AG10803 (cell line): ENCODE results near the gene OR8A1.
A peak's percentile ranks its signal among the peaks of the same experiment; 100 is the strongest.
"Not testable (repeated sequence)": the region's sequence is repeated elsewhere in the genome, so short reads cannot be mapped to it uniquely, and the experiment has no call there.

Experiments used
- DNase-seq: peaks from one replicate; pipeline ENCODE4 v3.0.0; 2010; ENCODE audit warnings: low read depth
- H3K4me3 ChIP-seq: 2 replicates; pipeline ENCODE4 v1.5.1; 2011; ENCODE audit warnings: mild to moderate bottlenecking, low read length, control low read depth
- TF ChIP-seq, protein P1 (sequence below): conservative IDR thresholded peaks from 2 replicates; pipeline ENCODE4 v1.5.1; 2011; ENCODE audit warnings: mild to moderate bottlenecking, low read length, control low read depth, inconsistent platforms

The OR8A1 gene

DNA sequence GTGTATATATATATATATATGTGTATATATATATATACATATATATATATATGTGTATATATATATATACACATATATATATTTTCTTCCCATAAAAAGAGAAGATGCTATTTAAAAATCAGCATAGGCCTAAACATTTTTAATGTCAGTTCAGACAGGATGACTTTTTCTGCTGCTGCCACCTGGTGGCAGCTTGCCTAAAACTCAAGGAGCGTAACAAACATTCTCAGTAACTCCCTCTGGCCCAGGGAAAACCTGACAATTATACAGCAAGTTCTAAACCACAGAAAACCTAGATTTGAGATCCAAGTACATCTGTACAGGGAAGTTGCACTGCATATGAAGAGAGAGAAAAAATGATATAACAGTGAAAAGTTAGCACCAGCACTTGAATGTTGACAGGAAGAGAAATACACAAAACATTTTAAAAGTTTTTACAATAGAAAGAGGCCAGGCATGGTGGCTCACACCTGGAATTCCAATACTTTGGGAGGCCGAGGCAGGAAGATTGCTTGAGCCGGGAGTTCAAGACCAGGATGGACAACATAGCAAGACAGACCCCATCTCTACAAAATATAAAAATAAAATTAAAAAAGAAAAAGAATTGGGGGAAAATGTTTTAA lies 16.6 kb downstream of the OR8A1 start:
- TF ChIP-seq, protein P1, sequence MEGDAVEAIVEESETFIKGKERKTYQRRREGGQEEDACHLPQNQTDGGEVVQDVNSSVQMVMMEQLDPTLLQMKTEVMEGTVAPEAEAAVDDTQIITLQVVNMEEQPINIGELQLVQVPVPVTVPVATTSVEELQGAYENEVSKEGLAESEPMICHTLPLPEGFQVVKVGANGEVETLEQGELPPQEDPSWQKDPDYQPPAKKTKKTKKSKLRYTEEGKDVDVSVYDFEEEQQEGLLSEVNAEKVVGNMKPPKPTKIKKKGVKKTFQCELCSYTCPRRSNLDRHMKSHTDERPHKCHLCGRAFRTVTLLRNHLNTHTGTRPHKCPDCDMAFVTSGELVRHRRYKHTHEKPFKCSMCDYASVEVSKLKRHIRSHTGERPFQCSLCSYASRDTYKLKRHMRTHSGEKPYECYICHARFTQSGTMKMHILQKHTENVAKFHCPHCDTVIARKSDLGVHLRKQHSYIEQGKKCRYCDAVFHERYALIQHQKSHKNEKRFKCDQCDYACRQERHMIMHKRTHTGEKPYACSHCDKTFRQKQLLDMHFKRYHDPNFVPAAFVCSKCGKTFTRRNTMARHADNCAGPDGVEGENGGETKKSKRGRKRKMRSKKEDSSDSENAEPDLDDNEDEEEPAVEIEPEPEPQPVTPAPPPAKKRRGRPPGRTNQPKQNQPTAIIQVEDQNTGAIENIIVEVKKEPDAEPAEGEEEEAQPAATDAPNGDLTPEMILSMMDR, result peak; percentile 77
- no peak overlapping the region for H3K4me3 ChIP-seq
- peak; percentile 61 for DNase-seq

DNA sequence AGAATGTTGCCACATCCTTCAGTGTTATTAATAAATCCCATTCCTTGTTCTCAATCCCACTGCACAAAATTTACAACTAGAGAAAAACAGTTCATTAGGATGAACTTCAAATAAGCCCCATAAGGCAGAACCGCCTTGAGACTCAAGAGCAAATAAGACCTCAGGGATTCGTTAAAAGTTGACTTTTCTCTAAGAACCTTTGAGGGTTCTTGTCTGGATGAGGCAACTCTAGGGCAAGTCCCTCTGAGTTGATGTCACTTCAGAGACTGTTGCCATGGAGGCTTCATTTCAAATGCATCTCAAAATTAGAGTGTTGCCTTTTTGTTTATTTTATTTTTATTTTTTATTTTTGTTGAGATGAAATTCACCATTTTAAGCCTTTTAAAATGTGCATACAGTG lies 21.6 kb downstream of the OR8A1 start:
- no peak overlapping the region for H3K4me3 ChIP-seq
- DNase-seq, result no peak
- TF ChIP-seq, protein P1, result no peak

DNA sequence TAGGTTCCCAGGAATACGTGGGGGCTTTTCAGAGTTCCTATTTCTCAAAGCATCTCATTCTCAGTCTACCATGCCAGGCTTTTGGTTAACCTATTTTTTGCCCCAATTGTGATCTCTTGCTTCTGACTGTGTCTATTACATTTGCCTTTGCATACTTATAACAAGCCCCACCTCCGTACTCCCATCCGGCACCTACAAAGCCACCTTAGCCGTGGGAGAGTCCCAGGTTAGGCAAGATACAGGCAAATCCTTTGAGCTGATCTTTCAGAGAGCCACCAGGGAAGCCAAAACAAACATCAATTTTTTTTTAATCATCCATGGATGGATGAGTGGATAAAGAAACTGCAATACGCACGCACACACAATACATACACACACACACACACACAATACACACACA lies 22.8 kb downstream of the OR8A1 start:
- no peak for DNase-seq
- no peak overlapping the region for H3K4me3 ChIP-seq
- TF ChIP-seq, protein P1, result no peak

DNA sequence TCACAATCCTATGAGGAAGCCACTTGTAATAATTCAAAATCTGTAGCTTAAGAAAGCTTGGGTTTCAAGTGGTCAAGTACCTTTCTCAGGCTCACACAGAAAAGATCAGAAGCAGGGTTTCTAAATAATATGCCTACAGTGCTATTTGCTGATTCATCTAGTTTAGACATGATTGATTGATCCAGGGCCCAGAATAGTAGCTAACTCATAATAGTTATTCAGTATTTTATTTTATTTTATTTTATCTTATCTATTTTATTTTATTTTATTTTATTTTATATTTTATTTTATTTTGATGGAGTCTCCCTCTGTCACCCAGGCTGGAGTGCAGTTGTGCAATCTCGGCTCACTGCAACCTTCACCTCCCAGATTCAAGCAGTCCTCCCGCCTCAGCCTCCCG lies 25.5 kb downstream of the OR8A1 start:
- TF ChIP-seq, protein P1, result no peak
- DNase-seq, result no peak
- no peak overlapping the region for H3K4me3 ChIP-seq

DNA sequence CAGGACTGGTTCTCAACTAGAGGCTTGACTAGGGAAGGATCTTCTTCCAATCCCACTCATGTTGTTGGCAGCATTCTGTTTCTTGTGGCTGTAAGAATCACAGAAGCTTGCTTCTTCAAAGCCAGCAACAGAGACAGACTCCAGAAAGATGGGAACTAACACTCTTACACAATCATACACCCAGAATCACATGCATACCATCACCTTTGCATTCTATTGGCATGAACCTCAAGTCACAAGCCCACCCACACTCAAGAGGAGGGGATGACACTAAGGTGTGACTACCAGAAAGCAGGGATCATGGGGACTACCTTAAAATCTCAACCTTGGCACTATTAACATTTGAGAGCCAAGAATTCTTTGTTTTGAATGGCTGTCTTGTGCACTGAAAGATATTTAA lies 27.8 kb downstream of the OR8A1 start:
- no peak overlapping the region for H3K4me3 ChIP-seq
- TF ChIP-seq, protein P1, result no peak
- no peak for DNase-seq

DNA sequence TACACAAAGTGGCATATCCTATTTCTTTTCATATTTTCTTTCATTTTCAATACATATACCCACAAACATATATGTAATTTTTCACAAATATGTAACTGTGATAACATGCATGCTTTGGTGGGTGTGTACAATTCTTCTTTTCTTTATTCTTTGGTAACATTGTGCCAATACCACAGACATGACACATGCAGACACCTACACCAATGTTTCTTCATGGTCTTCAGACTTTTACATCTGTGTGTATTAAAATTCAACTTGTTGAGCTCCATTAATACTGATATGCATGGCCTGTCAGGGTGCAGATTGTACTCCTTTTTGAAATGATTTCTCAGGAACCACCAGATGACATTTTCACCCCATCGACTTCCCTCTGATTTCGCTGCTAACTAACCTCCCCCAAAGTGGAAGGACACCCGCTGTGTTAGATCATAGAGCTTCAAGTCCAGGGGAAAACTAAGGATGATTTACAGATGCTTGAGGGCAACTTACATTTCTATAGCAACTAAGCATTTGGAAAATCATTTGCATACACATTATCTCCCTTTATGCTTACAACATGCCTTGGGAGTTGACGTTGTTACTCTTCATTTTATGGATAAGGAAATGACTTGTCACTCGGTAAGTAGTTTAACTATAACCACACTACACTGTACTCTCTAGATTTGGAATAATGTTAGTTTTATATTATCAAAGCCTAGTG lies 31.0 kb downstream of the OR8A1 start:
- TF ChIP-seq, protein P1, result no peak
- DNase-seq, result no peak
- H3K4me3 ChIP-seq, result no peak overlapping the region

DNA sequence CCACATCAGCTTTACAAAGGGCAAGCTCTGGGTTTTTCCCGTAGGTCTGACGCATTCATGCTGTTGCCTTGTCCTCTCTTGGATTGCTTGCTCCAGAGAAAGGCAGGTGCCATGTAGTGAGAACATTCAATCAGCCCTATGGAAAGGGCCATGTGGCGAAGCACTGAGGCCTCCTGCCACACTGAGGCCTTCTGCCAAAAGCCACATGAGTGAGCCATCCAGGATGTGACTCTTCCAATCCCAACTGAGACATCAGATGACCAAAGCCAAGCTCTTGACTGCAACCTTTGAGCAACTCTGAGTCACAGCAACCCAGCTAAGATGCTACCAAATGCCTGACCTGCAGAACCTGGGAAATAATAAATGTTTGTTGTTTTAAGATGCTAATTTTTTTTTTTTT lies 32.4 kb downstream of the OR8A1 start:
- TF ChIP-seq, protein P1, result no peak
- no peak overlapping the region for H3K4me3 ChIP-seq
- DNase-seq, result peak; percentile 32

DNA sequence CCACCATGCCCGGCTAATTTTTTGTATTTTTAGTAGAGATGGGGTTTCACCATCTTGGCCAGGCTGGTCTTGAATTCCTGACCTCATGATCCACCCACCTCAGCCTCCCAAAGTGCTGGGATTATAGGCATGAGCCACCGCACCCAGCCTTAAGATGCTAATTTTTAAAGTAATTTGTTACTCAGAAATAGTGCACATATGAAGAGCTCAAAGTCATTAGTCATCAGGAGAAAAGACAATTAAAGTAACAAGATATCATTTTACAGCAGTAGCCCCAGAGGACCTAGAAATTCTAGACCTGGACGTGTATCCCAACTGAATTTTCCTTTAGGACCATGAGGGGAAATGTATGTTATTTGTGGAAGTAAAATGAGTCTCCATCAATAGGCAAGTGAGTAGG lies 32.9 kb downstream of the OR8A1 start:
- DNase-seq, H3K4me3 ChIP-seq: not testable (repeated sequence)
